Activated naive CD8-positive, alpha-beta T cell (primary cell): ENCODE measurements around the gene TOMM34.

Source experiments
- H3K27ac Mint-ChIP-seq: one replicate; pipeline ENCODE4 v1.8.0; 2021; ENCODE audit warnings: mixed read lengths
- H3K27me3 Mint-ChIP-seq: one replicate; pipeline ENCODE4 v1.8.0; 2021; ENCODE audit warnings: mixed read lengths
- H3K36me3 Mint-ChIP-seq: one replicate; pipeline ENCODE4 v1.8.0; 2021; ENCODE audit warnings: mixed read lengths
- H3K4me1 Mint-ChIP-seq: one replicate; pipeline ENCODE4 v1.8.0; 2021; ENCODE audit warnings: low read depth, mixed read lengths
- H3K4me3 Mint-ChIP-seq: one replicate; pipeline ENCODE4 v1.8.0; 2021; ENCODE audit warnings: mild to moderate bottlenecking, mixed read lengths
- H3K9me3 Mint-ChIP-seq: one replicate; pipeline ENCODE4 v1.8.0; 2021; ENCODE audit warnings: low read depth, mixed read lengths

The TOMM34 gene, protein sequence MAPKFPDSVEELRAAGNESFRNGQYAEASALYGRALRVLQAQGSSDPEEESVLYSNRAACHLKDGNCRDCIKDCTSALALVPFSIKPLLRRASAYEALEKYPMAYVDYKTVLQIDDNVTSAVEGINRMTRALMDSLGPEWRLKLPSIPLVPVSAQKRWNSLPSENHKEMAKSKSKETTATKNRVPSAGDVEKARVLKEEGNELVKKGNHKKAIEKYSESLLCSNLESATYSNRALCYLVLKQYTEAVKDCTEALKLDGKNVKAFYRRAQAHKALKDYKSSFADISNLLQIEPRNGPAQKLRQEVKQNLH

DNA sequence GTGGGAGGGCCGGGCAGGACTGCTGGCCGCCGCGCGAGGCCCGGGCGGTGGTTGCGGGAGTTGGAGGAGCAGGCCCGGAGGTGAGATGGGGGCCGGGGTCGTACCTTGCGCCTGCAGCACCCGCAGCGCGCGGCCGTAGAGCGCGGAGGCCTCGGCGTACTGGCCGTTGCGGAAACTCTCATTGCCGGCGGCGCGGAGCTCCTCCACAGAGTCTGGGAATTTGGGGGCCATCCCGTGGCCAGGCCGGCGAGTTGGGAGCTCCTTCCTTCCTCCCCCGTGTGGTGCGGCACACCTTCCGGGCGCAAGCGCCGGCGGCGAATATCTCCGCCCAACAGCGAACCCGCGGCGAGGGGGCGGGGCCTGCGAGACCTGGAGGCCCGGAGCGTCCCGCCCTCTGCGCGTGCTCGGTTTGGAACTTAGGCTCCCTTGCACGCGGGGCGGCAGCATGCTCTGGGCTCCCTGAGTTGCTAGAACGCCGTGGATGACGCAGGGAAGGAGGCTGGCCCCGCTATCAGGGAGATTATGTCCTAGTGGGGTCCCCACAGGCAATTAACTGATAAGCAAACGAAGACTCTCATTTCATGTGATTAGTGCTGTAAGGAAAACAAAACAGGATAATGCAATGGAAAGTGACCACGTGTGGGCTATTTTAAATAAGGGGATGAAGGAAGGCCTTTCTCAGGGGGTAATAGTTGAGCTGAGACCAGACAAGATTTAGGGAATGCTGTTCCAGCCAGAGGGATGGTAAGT, at the start of gene TOMM34:
TSS of gene TOMM34 (minus strand) at position 295 of the 750 bp plus-strand sequence. CDS start at position 231, 64 bp downstream.
- peak within 1 kb of the TSS; percentile 99 for H3K27ac Mint-ChIP-seq
- peaks cover 70% of the 10 kb centered on the region for H3K4me1 Mint-ChIP-seq
- H3K36me3 Mint-ChIP-seq, result peaks cover 5% of the 10 kb centered on the region
- peak within 1 kb of the TSS; percentile 98 for H3K4me3 Mint-ChIP-seq
- H3K27me3 Mint-ChIP-seq, result no peaks in the 10 kb centered on the region
- H3K9me3 Mint-ChIP-seq, result no peaks in the 10 kb centered on the region

DNA sequence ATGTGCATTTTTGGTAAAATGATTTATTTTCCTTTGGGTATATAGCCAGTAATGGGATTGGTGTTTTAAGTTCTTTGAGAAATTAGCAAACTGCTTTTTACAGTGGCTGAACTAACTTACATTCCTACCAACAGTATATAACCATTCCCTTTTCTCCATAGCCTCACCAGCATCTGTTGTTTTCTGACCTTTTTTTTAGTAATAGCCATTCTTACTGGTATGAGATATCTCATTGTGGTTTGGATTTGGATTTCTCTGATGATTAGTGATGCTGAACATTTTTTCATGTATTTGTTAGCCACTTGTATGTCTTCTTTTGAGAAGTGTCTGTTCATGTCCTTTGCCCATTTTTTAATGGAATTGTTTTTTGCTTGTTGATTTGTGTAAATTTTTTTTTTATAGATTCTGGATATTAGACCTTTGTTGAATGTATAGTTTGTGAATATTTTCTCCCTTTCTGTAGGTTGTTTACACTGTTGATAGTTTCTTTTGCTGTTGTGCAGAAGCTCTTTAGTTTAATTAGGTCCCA, 48.4 kb upstream of the TOMM34 start:
- Mint-ChIP-seq H3K9me3 (no peaks in the 10 kb centered on the region), H3K36me3 (peaks cover 2% of the 10 kb centered on the region), H3K27me3 (no peaks in the 10 kb centered on the region), H3K4me3 (no peak overlapping the region), H3K27ac (peak overlapping the region; percentile 58), H3K4me1 (peaks cover 60% of the 10 kb centered on the region)

DNA sequence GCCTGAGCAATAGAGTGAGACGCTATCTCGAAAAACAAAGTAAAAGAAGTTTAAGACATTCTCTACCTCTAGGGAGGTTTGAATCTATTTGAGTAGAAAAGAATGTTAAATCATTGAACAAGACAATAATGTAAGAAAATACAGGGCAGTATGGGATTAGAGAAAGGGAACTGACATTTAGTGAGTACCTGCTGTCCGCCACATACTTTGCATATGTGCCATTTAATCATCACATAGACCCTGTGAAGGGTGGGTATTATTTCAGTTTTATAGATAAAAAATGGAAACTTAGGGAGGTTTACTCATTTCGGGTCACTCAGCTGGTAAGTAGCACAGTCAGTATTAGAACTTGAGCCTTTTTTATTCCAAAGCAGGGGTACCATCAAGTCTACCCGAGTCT, 37.5 kb upstream of the TOMM34 start:
- H3K27ac Mint-ChIP-seq, result peak overlapping the region; percentile 89
- no peaks in the 10 kb centered on the region for H3K9me3 Mint-ChIP-seq
- H3K4me3 Mint-ChIP-seq, result peak overlapping the region; percentile 63
- H3K27me3 Mint-ChIP-seq, result no peaks in the 10 kb centered on the region
- H3K4me1 Mint-ChIP-seq, result peaks cover 75% of the 10 kb centered on the region
- peaks cover 35% of the 10 kb centered on the region for H3K36me3 Mint-ChIP-seq

DNA sequence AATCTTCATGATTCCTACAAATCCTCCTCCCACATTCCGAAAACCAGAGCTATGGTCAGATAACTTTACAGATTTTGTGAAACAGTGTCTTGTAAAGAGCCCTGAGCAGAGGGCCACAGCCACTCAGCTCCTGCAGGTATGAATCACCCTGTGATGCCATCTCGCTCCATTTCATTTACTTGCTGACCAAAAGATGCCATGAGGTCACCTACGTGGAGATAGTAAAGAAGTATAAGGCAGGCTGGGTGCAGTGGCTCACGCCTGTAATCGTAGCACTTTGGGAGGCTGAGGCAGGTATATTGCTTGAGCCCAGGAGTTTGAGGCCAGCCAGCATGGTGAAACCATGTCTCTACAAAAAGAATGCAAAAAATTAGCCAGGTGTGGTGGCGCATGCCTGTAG, 37.0 kb upstream of the TOMM34 start:
- Mint-ChIP-seq H3K4me3 (peak overlapping the region; percentile 59), H3K4me1 (peaks cover 76% of the 10 kb centered on the region), H3K9me3 (no peaks in the 10 kb centered on the region), H3K27me3 (no peaks in the 10 kb centered on the region), H3K36me3 (peaks cover 35% of the 10 kb centered on the region), H3K27ac (peak overlapping the region; percentile 89)

DNA sequence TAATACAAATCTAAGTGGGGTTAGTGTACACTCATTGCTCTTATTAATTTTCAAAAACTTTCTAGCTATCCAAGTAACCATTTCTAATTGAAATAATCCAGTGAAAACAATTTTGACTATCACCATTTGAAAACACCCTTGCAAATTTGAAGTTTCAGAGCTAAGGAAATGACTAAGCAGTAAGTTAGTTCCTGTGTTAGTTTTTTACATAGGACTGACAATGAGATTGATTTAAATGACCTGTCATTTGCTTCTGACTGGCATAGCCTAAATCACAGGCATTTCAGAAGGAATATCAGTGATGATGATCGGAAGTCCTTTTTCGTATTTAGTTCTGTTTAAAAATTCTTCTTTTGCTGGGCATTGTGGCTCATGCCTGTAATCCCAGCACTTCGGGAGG, 33.1 kb upstream of the TOMM34 start:
- H3K27me3 Mint-ChIP-seq, result no peaks in the 10 kb centered on the region
- peaks cover 81% of the 10 kb centered on the region for H3K4me1 Mint-ChIP-seq
- H3K36me3 Mint-ChIP-seq, result peaks cover 26% of the 10 kb centered on the region
- peak overlapping the region; percentile 79 for H3K4me3 Mint-ChIP-seq
- no peaks in the 10 kb centered on the region for H3K9me3 Mint-ChIP-seq
- peak overlapping the region; percentile 90 for H3K27ac Mint-ChIP-seq

DNA sequence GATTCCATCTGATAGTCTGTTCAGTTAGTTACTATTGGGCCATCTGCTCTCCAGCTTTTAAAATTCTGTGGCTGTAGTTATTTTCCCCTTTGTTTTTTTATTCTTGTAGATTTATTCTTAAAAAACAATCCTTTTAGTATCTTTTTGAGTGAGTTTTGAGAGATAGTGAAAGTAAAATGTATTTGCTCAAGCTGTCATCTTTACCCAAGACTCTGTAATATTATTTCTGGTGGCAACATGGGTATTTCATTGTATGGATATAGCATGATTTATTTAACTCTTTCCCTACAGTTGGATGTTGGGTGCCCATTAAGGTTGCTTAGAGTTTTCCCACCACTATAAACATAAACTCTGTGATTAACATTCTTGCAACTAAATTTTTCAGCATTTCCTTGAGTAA, 30.8 kb upstream of the TOMM34 start:
- peaks cover 28% of the 10 kb centered on the region for H3K36me3 Mint-ChIP-seq
- no peaks in the 10 kb centered on the region for H3K27me3 Mint-ChIP-seq
- peaks cover 76% of the 10 kb centered on the region for H3K4me1 Mint-ChIP-seq
- H3K4me3 Mint-ChIP-seq, result peak overlapping the region; percentile 86
- H3K27ac Mint-ChIP-seq, result peak overlapping the region; percentile 99
- H3K9me3 Mint-ChIP-seq, result no peaks in the 10 kb centered on the region

DNA sequence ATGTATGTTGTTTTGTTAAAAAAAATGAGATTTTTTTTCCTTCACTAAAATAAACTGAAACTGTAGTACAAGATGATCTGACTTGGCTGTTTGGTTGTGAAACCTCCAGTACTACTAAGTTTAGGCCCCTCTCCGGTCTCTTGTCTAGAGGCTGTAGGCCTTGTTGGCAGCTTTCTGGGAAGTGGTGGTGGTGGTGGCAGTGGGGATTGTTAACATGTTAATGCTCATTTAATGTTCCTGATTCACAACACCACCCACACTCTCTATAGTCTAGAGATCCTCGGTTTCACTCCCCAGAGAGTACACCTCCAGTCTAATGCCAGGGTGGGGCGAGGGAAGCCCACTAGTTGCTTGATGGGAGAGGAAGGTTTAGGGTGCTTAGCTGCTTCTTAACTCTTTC, 30.2 kb upstream of the TOMM34 start:
- H3K27me3 Mint-ChIP-seq, result no peaks in the 10 kb centered on the region
- H3K27ac Mint-ChIP-seq, result peak overlapping the region; percentile 99
- H3K36me3 Mint-ChIP-seq, result peaks cover 30% of the 10 kb centered on the region

DNA sequence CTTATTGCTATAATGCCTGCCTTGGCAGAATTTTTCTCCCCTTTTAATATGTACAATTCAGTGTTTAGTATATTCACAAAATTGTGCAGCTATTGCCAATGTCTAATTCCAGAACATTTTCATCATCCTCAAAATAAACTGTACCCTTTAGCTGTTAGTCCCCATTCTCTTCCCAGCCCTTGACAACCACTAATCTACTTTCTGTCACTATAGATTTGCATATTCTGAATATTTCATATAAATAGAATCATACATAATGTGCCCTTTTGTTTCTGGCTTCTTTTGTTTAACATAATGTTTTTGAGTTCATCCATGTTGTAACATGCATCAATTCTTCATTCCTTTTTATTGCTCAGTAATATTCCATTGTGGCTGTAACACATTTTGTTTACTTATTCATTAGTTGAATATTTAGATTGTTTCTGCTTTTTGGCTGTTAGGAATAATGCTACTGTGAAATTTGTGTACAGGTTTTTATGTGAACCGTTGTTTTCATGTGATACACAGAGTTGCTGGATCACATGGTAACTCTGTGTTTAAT, 28.5 kb upstream of the TOMM34 start:
- Mint-ChIP-seq H3K9me3 (no peaks in the 10 kb centered on the region), H3K4me3 (peak overlapping the region; percentile 61), H3K36me3 (peaks cover 27% of the 10 kb centered on the region), H3K27me3 (no peaks in the 10 kb centered on the region), H3K4me1 (peaks cover 79% of the 10 kb centered on the region), H3K27ac (peak overlapping the region; percentile 99)

More for the DNA sequence above, 30.2 kb upstream of the TOMM34 start:
- Mint-ChIP-seq H3K4me1 (peaks cover 77% of the 10 kb centered on the region), H3K4me3 (peak overlapping the region; percentile 86), H3K9me3 (no peaks in the 10 kb centered on the region)

DNA sequence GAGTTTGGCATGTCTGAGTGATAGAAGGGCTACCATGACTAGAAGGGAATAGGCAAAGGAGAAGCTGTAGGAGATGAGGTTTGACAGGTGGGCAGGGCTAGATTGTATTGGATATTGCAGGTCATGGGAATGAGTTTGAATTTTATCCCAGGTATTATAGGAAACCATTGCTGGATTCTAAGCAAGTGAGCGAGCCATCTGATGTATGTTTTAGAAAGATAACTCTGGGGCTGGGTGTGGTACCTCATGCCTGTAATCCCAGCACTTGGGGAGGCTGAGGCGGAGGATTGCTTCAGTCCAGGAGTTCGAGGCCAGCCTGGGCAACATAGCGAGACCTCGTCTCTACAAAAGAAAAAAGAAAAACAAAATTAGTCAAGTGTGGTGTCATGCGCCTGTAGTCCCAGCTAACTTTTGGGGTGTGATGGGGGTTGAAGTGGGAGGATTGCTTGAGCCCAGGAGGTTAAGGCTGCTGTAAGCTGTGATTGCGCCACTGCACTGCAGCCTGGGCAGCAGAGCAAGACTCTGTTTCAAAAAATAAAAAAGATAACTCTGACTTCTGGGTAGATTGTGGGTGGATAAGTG, 23.0 kb upstream of the TOMM34 start:
- Mint-ChIP-seq H3K27me3 (no peaks in the 10 kb centered on the region), H3K27ac (peak overlapping the region; percentile 95), H3K36me3 (peaks cover 36% of the 10 kb centered on the region), H3K4me1 (peaks cover 83% of the 10 kb centered on the region), H3K4me3 (peak overlapping the region; percentile 50), H3K9me3 (no peaks in the 10 kb centered on the region)

DNA sequence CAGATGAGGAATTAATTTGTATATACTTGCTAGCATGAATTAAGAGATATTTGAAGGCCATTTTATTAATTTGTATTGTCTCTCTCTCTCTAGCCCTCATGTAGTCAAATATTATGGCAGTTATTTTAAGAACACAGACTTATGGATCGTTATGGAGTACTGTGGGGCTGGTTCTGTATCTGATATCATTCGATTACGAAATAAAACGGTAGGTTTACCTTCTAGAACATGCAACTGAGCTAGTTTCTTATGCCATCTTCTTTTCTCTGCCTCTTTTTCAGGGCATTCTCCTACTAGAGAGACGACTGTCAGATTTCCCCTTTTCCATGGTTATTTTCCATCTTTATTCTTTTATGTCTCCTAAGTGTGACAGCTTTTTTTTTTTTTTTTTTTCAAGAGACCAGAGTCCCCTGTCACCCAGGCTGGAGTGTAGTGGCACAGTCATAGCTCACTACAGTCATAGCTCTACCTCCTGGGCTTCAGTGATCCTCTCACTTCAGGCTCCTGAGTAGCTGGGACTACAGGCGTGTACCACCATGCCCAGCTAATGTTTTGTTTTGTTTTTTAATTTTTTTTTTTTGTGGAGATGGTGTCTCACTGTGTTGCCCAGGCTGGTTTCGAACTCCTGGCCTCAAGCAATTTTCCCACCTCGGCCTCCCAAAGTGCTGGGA, 21.7 kb upstream of the TOMM34 start:
- Mint-ChIP-seq H3K27ac (peak overlapping the region; percentile 95), H3K27me3 (no peaks in the 10 kb centered on the region), H3K36me3 (peaks cover 42% of the 10 kb centered on the region), H3K4me3 (peak overlapping the region; percentile 15), H3K4me1 (peaks cover 90% of the 10 kb centered on the region), H3K9me3 (no peaks in the 10 kb centered on the region)

DNA sequence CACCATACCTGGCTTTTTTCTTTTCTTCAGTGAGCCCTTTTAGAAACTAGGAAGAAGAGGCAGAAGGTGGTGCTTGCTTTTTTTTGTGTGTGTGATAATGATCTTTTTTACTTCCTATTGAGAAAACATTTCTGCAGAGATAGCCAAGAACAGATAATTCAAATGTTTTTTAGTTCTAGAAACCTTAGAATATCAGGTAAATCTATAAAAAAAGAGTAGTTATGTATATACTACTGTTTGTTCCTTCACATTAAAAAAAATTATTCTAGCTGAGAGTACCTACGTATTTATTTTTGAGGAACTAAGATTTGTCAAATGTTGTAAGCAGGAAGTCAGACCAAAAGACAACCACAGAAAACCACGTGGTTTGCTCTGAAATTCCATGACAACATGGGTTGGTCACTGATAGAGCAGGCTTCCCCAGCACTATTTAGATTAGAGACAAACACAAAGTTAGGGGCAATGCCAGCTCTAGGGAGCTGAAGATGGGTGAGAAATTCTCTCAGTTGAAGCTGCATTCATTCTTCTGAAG, 19.0 kb upstream of the TOMM34 start:
- peak overlapping the region; percentile 80 for H3K4me3 Mint-ChIP-seq
- H3K4me1 Mint-ChIP-seq, result peaks cover 91% of the 10 kb centered on the region
- peaks cover 52% of the 10 kb centered on the region for H3K36me3 Mint-ChIP-seq
- peak overlapping the region; percentile 95 for H3K27ac Mint-ChIP-seq
- no peaks in the 10 kb centered on the region for H3K27me3 Mint-ChIP-seq
- H3K9me3 Mint-ChIP-seq, result no peaks in the 10 kb centered on the region

DNA sequence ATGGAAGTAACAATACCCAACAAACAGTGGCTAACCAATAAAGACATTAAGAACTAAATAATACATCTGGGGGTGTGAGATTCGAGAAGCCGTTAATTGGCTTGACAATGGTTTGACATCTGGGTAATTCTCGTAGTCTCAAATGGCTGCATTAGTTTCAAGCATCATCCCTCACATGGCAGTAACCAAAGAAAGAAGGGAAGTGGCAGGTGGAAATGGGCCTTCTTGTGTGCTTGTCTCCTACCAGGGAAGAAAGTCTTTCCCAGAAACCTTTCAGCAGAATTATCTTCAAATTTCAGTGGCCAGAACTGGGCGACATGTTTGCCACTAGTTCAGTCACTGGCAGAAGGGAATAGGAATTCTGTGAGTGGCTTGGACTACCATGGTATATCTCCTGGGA, 16.5 kb upstream of the TOMM34 start:
- Mint-ChIP-seq H3K4me1 (peaks cover 93% of the 10 kb centered on the region), H3K36me3 (peaks cover 51% of the 10 kb centered on the region), H3K4me3 (peak overlapping the region; percentile 63), H3K27me3 (no peaks in the 10 kb centered on the region), H3K9me3 (no peaks in the 10 kb centered on the region), H3K27ac (peak overlapping the region; percentile 95)

DNA sequence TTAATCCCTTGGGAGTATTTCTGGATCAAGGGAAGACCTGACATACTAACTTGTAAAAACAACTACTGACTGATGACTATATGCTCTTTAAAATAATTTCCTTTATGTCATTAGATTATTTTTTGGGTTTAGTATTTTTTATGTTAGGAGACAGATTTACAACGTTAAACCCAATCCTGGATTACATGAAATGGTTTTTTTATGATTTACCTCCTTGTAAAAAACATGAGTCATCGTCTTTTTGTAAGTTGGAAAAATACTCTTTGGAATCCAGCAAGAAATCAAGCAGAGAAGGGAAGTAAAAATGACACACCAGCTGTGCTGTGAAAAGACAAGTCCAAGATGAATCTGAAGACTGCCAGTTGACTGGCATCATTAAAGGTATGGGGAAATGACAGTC, 12.9 kb upstream of the TOMM34 start:
- H3K27ac Mint-ChIP-seq, result peak overlapping the region; percentile 91
- no peaks in the 10 kb centered on the region for H3K9me3 Mint-ChIP-seq
- H3K36me3 Mint-ChIP-seq, result peaks cover 50% of the 10 kb centered on the region
- peak overlapping the region; percentile 65 for H3K4me3 Mint-ChIP-seq
- H3K4me1 Mint-ChIP-seq, result peaks cover 89% of the 10 kb centered on the region
- H3K27me3 Mint-ChIP-seq, result no peaks in the 10 kb centered on the region

DNA sequence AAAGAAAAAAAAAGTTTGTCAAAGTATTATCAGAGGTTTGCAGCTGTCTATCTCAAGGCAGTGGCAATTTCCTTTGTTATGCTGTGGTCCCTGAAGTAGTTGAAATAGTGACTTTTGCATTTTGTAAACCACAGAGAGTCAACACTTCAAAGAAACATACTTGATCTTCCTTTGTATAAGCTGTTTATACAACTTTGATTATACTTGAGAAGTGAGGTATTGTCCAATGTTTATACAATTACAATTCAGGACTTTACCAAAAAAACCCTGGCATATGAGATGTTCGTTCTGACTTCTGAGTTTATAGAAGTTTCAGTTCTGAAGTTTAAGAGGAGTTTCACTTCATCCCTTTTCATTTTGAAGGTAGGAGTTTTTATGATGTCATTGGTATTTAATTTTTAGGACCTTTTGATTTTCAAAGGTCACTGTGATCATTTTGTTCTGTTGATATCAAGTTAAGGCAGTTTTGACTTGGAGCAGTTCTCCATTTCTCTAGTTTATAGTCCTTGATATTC, 10.1 kb upstream of the TOMM34 start:
- H3K4me1 Mint-ChIP-seq, result peaks cover 70% of the 10 kb centered on the region
- H3K27ac Mint-ChIP-seq, result peak overlapping the region; percentile 99
- H3K36me3 Mint-ChIP-seq, result peaks cover 34% of the 10 kb centered on the region
- H3K9me3 Mint-ChIP-seq, result no peaks in the 10 kb centered on the region
- peak overlapping the region; percentile 98 for H3K4me3 Mint-ChIP-seq
- no peaks in the 10 kb centered on the region for H3K27me3 Mint-ChIP-seq
